Left lung (tissue), 10 donors: Measurements from ENCODE around the gene PCDH19. TPM values are rescaled to one million over a fixed set of nuclear protein-coding genes. Genes with fewer than 3 reads are reported as not detected.

ENCODE experiments used
- ATAC-seq: fragments of 200-7000 bp; cut with Tn5 transposase; one replicate; pipeline ENCODE4 v1.9.1; 2020; ENCODE audit warnings: moderate library complexity
- DNase-seq, 4 donors: peaks; one replicate each; pipeline ENCODE4 v3.0.0-alpha.2; 2013 to 2020
- H3K27ac ChIP-seq, 2 donors: fragments of 200-600 bp; sonication (generic) in 1 of 2; one replicate each; pipeline versions ENCODE4 v1.5.0 to v1.8.0; 2020 to 2021
- H3K27me3 ChIP-seq, 2 donors: fragments of 200-600 bp; sonication (generic) in 1 of 2; one replicate each; pipeline versions ENCODE4 v1.5.0 to v1.8.0; 2020 to 2021
- H3K36me3 ChIP-seq, 2 donors: fragments of 200-600 bp; sonication (generic) in 1 of 2; one replicate each; pipeline versions ENCODE4 v1.5.0 to v1.8.0; 2020 to 2021
- H3K4me1 ChIP-seq, 2 donors: fragments of 200-600 bp; one replicate each; pipeline ENCODE4 v1.8.0; 2021
- H3K4me3 ChIP-seq, 2 donors: fragments of 200-600 bp; sonication (generic) in 1 of 2; one replicate each; pipeline versions ENCODE4 v1.5.0 to v1.8.0; 2020 to 2021; ENCODE audit warnings: mild to moderate bottlenecking in 1 of 2
- H3K9me3 ChIP-seq, 2 donors: fragments of 200-600 bp; sonication (generic) in 1 of 2; one replicate each; pipeline versions ENCODE4 v1.5.0 to v1.8.0; 2020 to 2021
- intact Hi-C, 2 donors: fragments of 100-400 bp; cut with DNase I; formaldehyde crosslinking; loops; one replicate each; pipeline versions ENCODE4 v1.11.2 to v1.14.2; 2022
- polyA plus RNA-seq, 6 donors: library from polyadenylated mRNA; unstranded; fragments of 120-200 nt; gene quantifications; one replicate each; pipeline ENCODE4 v1.2.1, GENCODE V29; 2013; ENCODE audit not compliant: insufficient read length in 6 of 6
- total RNA-seq, 2 donors: library from RNA; stranded (reverse); fragmentation: NEBNext Ultra II Directional; extraction: Animal tissue kit (Norgen Biotek cat#: 25700); gene quantifications; one replicate each; pipeline ENCODE4 v1.2.1, GENCODE V29; 2021
- TF ChIP-seq, protein P1 (sequence below), 2 donors: fragments of 200-600 bp; sonication (generic) in 1 of 2; IDR thresholded peaks; one replicate each; pipeline versions ENCODE4 v1.5.0 to v1.8.0; 2021; ENCODE audit warnings: antibody characterized with exemption in 2 of 2
- donor health status: DM: no; HTN: yes; CAD: no.
- donor health status: DM: no; HTN: no; CAD: no.

Gene PCDH19
- total and polyA plus RNA-seq, 8 donors, result 0.24 to 2.4 (median 1.2) TPM

DNA sequence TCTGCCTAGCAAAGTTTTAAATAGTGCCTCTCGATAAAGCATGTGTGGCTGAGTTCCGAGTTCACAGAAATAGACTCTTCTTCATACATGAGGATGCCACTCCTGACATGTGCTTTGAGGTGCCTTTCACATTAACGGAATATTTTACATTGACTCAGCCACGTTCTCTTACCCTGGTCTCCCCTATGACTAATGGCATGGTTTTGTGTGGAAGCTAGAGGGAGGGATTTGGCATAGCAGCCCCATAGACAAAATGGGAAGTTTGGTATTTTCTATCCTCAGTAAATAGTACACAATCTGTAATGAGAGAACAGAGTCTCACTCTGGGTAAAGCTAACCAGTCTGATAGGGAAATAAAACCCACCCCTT, 68.9 kb downstream of the PCDH19 start:
- H3K4me3 ChIP-seq, result no peak overlapping the region
- ATAC-seq, result no peak
- intact Hi-C loops, result no loop called here
- peaks cover 0 to 4% of the 10 kb centered on the region in 2 donors for H3K27me3 ChIP-seq
- no peak for DNase-seq
- H3K36me3 ChIP-seq, result no peaks in the 10 kb centered on the region
- no peaks in the 10 kb centered on the region for H3K4me1 ChIP-seq
- TF ChIP-seq, protein P1, sequence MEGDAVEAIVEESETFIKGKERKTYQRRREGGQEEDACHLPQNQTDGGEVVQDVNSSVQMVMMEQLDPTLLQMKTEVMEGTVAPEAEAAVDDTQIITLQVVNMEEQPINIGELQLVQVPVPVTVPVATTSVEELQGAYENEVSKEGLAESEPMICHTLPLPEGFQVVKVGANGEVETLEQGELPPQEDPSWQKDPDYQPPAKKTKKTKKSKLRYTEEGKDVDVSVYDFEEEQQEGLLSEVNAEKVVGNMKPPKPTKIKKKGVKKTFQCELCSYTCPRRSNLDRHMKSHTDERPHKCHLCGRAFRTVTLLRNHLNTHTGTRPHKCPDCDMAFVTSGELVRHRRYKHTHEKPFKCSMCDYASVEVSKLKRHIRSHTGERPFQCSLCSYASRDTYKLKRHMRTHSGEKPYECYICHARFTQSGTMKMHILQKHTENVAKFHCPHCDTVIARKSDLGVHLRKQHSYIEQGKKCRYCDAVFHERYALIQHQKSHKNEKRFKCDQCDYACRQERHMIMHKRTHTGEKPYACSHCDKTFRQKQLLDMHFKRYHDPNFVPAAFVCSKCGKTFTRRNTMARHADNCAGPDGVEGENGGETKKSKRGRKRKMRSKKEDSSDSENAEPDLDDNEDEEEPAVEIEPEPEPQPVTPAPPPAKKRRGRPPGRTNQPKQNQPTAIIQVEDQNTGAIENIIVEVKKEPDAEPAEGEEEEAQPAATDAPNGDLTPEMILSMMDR (IDR thresholded peaks at IDR 0.05), result no peak
- no peak overlapping the region for H3K27ac ChIP-seq
- no peaks in the 10 kb centered on the region for H3K9me3 ChIP-seq

DNA sequence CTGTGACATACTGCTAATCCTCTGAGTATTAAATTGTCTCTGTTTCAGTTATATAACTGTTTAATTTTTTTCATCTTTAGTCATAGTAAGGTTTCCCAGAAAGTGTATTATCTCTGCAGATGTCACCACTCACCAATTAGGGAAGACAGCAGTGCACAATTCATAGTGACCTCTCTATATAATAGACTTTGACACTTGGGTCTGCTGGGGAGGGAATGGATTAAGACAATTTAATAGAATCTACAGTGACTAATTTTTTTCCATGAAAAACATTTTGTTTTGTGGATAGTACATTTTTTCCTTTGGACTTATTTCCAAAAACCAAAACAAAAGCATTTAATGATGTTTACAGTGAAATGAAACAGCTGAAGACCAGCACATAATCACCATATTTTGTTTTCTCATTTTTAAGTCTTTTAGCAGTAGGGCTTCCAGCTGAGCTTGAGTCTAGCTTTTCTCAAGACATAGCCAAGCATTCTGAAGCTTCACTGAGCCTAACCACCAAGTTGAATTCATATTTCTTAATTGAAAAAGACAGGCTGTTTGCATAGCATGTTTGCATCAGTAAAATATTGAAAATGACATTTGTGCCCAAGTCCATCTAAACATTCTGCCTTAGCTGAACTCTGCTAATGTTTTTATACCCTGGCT, 69.5 kb downstream of the PCDH19 start:
- H3K27ac ChIP-seq, result no peak overlapping the region
- no peaks in the 10 kb centered on the region for H3K9me3 ChIP-seq
- no peak overlapping the region for H3K4me3 ChIP-seq
- intact Hi-C loops, result no loop called here
- TF ChIP-seq, protein P1 (IDR thresholded peaks at IDR 0.05), result no peak
- H3K27me3 ChIP-seq, result peaks cover 0 to 4% of the 10 kb centered on the region in 2 donors
- no peak for ATAC-seq
- no peaks in the 10 kb centered on the region for H3K4me1 ChIP-seq
- H3K36me3 ChIP-seq, result no peaks in the 10 kb centered on the region
- peak in 2 of 4 donors; percentile 58 to 68 for DNase-seq

DNA sequence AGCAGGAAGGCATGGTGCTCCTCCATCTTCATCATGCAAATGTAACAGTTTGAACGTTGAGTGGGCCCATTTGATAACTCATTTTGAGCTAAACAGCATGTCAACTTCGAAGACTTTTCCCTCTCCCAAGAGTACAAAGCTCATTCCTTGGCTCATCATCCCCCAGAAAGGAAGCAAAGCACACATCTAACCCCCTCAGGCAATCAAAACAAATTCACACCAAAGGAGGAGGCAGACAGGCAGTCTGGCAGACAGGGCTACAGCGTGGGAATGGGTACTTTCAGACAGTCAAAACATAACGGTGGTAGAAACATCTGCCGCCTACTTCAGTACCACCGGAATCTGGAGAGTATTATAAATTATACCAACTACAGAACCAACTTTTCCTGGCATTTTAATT, 81.7 kb downstream of the PCDH19 start:
- Histone ChIP-seq H3K27ac (no peak overlapping the region), H3K36me3 (no peaks in the 10 kb centered on the region), H3K27me3 (no peaks in the 10 kb centered on the region), H3K9me3 (no peaks in the 10 kb centered on the region), H3K4me3 (no peak overlapping the region), H3K4me1 (no peaks in the 10 kb centered on the region)
- DNase-seq (no peak), ATAC-seq (no peak)
- intact Hi-C loops, result no loop called here
- TF ChIP-seq, protein P1 (IDR thresholded peaks at IDR 0.05), result no peak

DNA sequence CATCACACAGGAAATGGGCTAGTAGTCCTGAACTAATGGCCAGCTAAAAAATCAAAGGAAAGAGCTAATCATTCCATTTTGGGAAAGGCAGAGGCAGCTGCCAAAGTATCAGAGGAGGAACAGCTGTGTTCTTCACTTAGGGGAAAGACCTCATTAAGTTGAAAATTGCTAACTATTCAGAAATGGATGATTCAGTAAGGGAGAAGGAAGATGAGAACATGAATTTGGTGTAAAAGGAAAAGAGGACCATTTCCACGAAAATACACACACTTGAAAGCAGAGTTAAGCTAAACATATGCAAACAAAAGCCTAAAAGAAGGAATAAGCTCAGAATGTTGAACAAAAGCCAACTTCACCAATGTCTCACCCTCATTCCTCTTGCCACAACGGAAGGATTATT, 90.4 kb downstream of the PCDH19 start:
- Histone ChIP-seq H3K27me3 (no peaks in the 10 kb centered on the region), H3K4me3 (no peak overlapping the region), H3K27ac (no peak overlapping the region), H3K9me3 (no peaks in the 10 kb centered on the region), H3K36me3 (no peaks in the 10 kb centered on the region), H3K4me1 (no peaks in the 10 kb centered on the region)
- TF ChIP-seq, protein P1 (IDR thresholded peaks at IDR 0.05), result no peak
- intact Hi-C loops, result no loop called here
- ATAC-seq, result no peak
- no peak for DNase-seq

DNA sequence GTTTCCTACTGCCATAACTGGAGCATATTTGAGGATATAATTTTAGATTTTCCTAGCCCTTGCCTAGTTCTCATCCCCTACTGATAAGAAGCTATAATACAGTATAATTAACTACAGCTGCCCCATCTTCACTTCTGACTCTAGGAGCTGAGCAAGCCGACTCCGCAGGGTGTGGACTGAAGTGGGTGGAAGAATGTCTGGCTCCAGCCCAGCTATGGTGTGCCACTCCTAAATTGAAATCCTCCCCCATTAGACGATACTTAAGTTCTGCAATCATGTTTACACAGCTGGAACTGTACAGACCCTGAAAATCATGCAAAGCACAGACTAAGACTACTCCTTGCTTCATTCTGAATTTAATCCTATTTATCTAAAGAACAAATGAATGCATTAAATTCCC, 93.1 kb downstream of the PCDH19 start:
- no peak overlapping the region for H3K27ac ChIP-seq
- DNase-seq (peak in 3 of 4 donors; percentile 27 to 47 (median 29)), ATAC-seq (peak; percentile 85)
- no peak overlapping the region for H3K4me3 ChIP-seq
- no peaks in the 10 kb centered on the region for H3K4me1 ChIP-seq
- TF ChIP-seq, protein P1 (IDR thresholded peaks at IDR 0.05), result no peak
- H3K9me3 ChIP-seq, result no peaks in the 10 kb centered on the region
- intact Hi-C loops, result no loop called here
- H3K27me3 ChIP-seq, result no peaks in the 10 kb centered on the region
- H3K36me3 ChIP-seq, result no peaks in the 10 kb centered on the region
